ENCODE data around the gene SLC36A3. TPM values are rescaled to one million over a fixed set of nuclear protein-coding genes. Genes with fewer than 3 reads are reported as not detected.

The SLC36A3 gene
- total and polyA plus RNA-seq, 2 of the 8 experiments (the other 6 are each of a cell fraction or from before 2014, with no cell fraction given) = not detected

- no peak overlapping the region for H3K4ac ChIP-seq (replicated peaks; ENCODE audit: insufficient read length, low read depth, low read length)
- FAIRE-seq = no peak
Observed at GRCh38 chr5:151231359-151231758, 72.2 kb downstream of the SLC36A3 start.

More at GRCh38 chr5:151231359-151231758, 72.2 kb downstream of the SLC36A3 start:
- no peak overlapping the region for H3K56ac ChIP-seq (replicated peaks; ENCODE audit: insufficient read length, low read depth, low read length)
- H2BK12ac ChIP-seq (ENCODE audit: low read depth, low read length) = no peak overlapping the region
- no peak overlapping the region for H4K5ac ChIP-seq (ENCODE audit: insufficient read length, low read depth, low read length)
- H3K4me3 ChIP-seq (ENCODE audit: extremely low read depth in 1 of 4, insufficient read depth in 2 of 4, low read depth in 3 of 4, low read length in 4 of 4) = no peak overlapping the region
- H3K79me1 ChIP-seq (ENCODE audit: low read depth, low read length) = no peaks in the 10 kb centered on the region
- H3K18ac ChIP-seq (ENCODE audit: extremely low read depth, low read length) = no peak overlapping the region
- H3K14ac ChIP-seq (ENCODE audit: insufficient read length) = no peak overlapping the region
- no peaks in the 10 kb centered on the region for H3K9me3 ChIP-seq (ENCODE audit: insufficient read depth in 2 of 2, low read depth in 1 of 2, low read length in 1 of 2)
- no peaks in the 10 kb centered on the region for H3K27me3 ChIP-seq (replicated peaks in 1 of 4; ENCODE audit: control insufficient read depth in 3 of 4, extremely low read depth in 1 of 4, insufficient read depth in 3 of 4, low read length in 3 of 4)
- H3K23me2 ChIP-seq (ENCODE audit: low read depth, low read length) = no peaks in the 10 kb centered on the region
- no peaks in the 10 kb centered on the region for H3K36me3 ChIP-seq (ENCODE audit: control insufficient read depth in 2 of 4, insufficient read depth in 4 of 4, low read length in 3 of 4)
- POLR2A ChIA-PET (ENCODE audit: partially characterized antibody) = interaction anchor here (0.7 to 0.8 kb wide), 2 partner anchors 8 to 21 kb away, joined by 3 to 4 read pairs; partner anchors contain the start of genes CCDC69 and GM2A
- H2BK15ac ChIP-seq (ENCODE audit: low read length) = no peak overlapping the region
- H4K91ac ChIP-seq (replicated peaks; ENCODE audit: insufficient read length, low read length) = no peak overlapping the region
- CTCF ChIA-PET (ENCODE audit: partially characterized antibody) = interaction anchor here (0.6 to 2.4 kb wide), 4 partner anchors 10 to 780 kb away, joined by 3 to 7 read pairs (median 4); no protein-coding TSS in a partner anchor
- no peak overlapping the region for H3K27ac ChIP-seq (ENCODE audit: low read depth, low read length)
- H3K9ac ChIP-seq (replicated peaks in 1 of 4; ENCODE audit: extremely low read depth in 1 of 4, low read depth in 3 of 4, low read length in 3 of 4) = no peak overlapping the region
- H2AFZ ChIP-seq (ENCODE audit: low read length) = no peak overlapping the region
- H2BK20ac ChIP-seq (ENCODE audit: low read length) = no peak overlapping the region
- no peak for DNase-seq (ENCODE audit: low read depth in 1 of 2, low spot score in 2 of 2)
- H2BK120ac ChIP-seq (replicated peaks; ENCODE audit: low read depth, low read length) = no peak overlapping the region
- TF ChIP-seq TAF7 (optimal IDR thresholded peaks at IDR 0.05; ENCODE audit: borderline replicate concordance, low read depth, low read length) = no peak
- no peak overlapping the region for H2BK5ac ChIP-seq (ENCODE audit: low read depth, low read length)
- no peak overlapping the region for H3K23ac ChIP-seq (ENCODE audit: insufficient read length)
- no peaks in the 10 kb centered on the region for H4K20me1 ChIP-seq (replicated peaks in 1 of 2; ENCODE audit: control insufficient read depth in 1 of 2, insufficient read depth in 2 of 2, low read length in 2 of 2)
- H4K8ac ChIP-seq (ENCODE audit: extremely low read depth, insufficient read depth, low read length) = no peak overlapping the region
- no peak overlapping the region for H2AK5ac ChIP-seq (ENCODE audit: low read depth, low read length)
- no peaks in the 10 kb centered on the region for H3K79me2 ChIP-seq (ENCODE audit: control insufficient read depth in 1 of 2, insufficient read depth in 2 of 2, low read length in 2 of 2)
- H3K4me1 ChIP-seq (replicated peaks in 1 of 4; ENCODE audit: control insufficient read depth in 3 of 4, insufficient read depth in 4 of 4, low read length in 3 of 4) = no peaks in the 10 kb centered on the region
- H3K4me2 ChIP-seq (ENCODE audit: insufficient read depth in 1 of 2, low read depth in 2 of 2, low read length in 2 of 2) = no peak overlapping the region

Data from H1 (cell line).